ENCODE measurements around the gene AOAH.
"Not testable (repeated sequence)": the region's sequence is repeated elsewhere in the genome, so short reads cannot be mapped to it uniquely, and the experiment has no call there.

AOAH gene

DNA sequence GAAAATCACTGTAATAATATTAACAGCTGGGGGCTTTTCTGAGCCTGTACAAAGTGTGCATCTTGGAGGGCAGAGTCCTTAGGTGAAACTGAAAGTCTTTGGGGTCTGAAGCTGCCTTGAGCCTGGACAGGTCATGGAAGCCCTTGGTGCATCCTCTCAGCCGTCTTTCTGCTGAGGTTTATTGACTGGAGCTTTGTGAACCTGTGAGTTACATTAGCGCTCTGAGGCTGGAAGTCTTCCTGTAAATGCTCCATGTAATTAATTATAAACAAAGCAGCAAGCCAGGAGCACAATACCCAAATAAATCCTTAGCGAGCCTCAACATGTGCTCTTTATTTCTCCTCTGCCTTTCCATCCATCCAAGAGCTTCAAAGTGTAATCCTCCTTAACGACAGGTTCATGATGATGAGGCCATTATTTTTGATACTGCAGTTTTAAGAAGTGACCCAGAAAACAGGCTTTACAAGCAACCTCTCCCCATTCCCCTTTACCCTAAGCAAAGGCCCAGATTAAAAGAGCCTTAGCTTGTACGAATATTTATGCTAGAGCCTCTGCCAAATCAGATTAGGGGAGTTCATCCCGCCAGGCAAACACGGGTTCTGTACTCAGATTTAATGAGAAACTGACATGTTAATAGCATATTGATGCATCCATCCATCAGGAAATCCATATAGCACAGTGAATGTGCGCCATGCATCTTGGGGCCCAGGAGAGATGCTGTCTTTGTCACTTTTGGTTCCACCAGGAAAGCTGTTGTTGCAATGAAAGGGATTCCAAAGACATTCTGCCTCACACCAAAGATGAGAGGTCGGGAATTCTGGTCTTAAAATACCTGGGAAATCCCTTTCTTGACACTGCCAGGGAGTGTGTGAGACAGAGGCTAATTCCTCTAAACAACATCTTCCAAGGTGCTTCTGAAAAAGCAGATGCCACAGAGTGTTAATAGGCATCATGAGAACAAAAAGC lies 216.5 kb downstream of the AOAH start:
- no peak for DNase-seq (ENCODE audit: low read depth in 2 of 2)

DNA sequence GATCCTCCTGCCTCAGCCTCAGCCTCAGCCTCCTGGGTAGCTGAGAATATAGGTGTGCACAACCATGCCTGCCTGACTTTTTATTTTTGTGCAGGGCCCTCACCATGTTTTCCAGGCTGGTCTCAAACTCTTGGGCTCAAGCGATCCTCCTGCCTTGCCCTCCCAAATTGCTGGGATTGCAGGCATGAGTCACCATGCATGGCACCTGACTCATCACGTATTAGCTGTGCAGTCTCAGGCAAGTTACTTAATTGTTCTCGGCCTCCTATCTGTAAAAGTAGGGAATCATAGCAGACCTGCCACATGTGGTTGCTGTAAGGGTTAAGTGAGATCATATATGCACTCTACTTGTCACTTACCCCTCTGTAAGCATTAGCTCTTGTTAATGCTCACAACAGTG lies 217.5 kb downstream of the AOAH start:
- no peak for DNase-seq (ENCODE audit: low read depth in 2 of 2)

DNA sequence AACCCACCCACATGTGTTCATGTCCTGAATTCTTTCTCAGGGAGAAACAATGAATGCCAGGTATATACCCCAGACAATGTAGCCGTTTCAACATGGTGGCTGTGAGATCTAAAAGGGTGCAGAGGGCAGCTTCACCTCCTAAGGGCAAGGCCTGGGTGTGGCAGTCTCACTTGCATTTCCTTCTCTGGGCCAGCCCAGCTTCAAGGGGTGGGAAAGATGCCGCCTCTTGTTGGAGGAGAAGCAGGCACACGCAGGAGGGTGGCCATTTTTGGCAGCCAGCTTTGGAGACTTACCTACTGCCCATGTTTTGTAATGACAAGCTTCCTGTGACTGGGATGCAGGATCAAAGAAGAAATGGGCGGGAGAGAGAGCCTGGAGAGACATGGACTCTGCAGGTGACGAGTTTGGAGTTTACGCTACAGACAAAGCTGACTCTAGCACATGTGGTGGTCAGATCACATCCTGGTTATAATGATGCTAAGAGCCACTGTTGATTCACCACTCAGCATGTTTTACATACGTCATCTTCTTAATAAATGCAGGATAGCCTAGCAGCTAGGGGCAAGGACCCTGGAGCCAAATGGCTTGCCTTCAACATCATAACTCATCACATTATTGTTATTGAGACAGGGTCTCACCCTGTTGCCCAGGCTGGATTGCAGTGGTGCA lies 218.0 kb downstream of the AOAH start:
- DNase-seq (ENCODE audit: low read depth in 2 of 2): no peak

DNA sequence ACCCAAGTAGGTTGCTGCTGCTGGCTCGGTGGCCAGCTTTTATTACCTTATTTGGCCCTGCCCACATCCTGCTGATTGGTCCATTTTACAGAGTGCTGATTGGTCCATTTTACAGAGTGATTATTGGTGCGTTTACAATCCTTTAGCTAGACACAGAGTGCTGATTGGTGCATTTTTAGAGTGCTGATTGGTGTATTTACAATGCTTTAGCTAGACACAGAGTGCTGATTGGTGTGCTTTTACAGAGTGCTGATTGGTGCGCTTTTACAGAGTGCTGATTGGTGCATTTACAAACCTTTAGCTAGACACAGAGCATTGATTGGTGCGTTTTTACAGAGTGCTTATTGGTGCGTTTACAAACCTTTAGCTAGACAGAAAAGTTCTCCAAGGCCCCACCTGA lies 219.7 kb downstream of the AOAH start:
- DNase-seq (ENCODE audit: low read depth in 2 of 2): not testable (repeated sequence)

DNA sequence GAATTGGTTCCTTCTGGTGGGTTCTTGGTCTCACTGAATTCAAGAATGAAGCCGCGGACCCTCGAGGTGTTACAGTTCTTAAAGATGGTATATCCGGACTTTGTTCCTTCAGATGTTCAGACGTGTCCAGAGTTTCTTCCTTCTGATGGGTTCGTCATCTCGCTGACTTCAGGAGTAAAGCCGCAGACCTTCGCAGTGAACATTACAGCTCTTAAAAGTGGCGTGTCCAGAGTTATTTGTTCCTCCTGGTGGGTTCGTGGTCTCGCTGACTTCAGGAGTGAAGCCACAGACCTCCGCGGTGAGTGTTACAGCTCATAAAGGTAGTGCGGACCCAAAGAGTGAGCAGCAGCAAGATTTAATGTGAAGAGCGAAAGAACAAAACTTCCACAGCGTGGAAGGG lies 220.1 kb downstream of the AOAH start:
- not testable (repeated sequence) for DNase-seq (ENCODE audit: low read depth in 2 of 2)

DNA sequence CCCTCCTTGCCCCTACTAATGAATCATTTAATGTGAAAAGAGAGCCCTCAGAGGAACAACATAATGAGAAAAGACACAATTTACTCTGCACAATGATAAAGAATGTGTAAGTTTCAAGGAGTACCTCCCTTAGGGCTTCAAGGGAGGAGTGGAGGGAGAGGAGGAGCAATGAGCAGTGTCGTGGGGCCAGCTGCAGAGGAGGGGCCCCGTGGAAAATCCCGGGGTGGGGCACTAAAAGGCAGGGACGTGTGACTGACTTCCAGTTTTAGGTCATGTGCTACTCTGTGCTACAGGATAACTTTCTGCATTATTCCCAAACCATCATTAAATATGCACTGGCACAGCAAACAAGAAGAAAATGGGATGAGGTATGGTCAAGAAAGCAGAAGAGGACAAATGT lies 226.5 kb downstream of the AOAH start:
- DNase-seq (ENCODE audit: low read depth in 2 of 2): no peak

DNA sequence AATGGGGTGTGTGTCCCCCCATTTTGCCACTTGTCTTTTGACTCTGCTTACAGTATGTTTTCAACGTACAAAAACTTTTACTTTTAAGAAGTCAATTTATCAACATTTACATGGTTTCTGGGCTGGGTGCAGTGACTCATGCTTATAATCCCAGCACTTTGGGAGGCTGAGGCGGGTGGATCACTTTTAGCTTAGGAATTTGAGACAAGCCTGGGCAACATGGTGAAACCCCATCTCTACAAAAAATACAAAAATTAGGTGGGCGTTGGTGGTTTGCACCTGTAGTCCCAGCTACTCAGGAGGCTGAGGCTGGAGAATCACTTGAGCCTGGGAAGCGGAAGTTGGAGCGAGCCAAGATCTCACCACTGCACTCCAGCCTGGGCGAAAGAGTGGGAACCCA lies 227.1 kb downstream of the AOAH start:
- not testable (repeated sequence) for DNase-seq (ENCODE audit: low read depth in 2 of 2)

DNA sequence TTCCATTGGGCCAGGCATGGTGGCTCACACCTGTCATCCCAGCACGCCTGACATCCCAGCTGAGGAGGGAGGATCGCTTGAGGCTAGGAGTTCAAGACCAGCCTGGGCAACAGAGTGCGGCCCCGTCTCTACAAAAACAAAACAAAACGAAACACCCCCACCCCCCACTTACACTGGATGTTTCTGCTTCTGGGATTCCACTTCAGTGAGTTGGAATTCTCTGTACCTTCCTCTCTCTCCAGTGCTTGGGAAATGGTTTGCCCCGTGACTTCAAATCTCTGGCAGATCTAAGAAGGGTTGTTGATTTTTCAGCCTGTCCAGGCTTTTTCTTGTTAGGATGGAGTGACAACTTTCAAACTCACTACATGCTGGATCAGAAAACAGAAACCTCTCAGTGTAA lies 227.7 kb downstream of the AOAH start:
- DNase-seq (ENCODE audit: low read depth in 2 of 2): no peak

DNA sequence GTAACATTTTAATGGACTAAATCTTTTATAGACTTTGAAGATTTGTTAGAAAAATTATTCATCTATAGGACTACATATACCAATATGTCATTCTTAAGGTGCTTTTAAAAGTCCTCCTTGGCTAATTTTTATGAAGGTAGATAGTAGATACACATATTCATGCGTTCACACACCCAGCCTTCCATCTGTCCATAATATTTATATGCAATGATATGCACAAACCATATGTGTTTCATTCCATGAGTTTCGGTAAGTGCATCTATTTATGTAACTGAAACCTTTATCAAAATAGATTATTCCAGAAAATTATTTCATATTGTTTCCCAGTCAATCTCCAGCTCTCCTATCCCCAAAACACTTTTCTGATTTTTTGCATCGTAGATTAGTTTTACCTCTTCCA lies 233.0 kb downstream of the AOAH start:
- no peak for DNase-seq (ENCODE audit: low read depth in 2 of 2)

DNA sequence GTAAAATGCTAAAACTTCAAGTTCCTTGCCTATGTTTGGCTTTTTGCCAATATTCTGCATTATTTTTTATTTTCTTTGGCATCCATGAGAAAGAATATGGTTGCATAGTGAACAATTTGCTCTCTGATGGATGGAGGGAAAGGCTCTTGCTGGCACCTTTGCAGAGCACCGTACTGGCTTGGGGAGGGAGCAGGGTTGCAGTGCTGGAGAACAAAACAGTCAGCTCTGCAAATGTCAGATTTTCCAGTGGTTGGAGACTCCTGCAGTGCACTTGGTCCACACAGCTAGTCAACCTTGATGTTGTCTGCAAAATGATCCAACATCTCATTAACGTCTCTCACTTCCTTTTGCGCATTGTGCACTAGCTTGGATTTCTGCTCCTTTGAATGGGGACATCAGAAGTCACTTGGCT lies 233.9 kb downstream of the AOAH start:
- no peak for DNase-seq (ENCODE audit: low read depth in 2 of 2)

DNA sequence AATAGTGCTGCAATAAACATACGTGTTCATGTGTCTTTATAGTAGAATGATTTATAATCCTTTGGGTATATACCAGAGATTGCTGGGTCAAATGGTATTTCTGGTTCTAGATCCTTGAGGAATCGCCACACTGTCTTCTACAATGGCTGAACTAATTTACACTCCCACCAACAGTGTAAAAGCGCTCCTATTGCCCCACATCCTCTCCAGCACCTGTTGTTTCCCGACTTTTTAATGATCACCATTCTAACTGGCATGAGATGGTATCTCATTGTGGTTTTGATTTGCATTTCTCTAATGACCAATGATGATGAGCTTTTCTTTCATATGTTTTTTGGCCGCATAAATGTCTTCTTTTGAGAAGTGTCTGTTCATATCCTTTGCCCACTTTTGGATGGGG lies 235.6 kb downstream of the AOAH start:
- DNase-seq (ENCODE audit: low read depth in 2 of 2): not testable (repeated sequence)

DNA sequence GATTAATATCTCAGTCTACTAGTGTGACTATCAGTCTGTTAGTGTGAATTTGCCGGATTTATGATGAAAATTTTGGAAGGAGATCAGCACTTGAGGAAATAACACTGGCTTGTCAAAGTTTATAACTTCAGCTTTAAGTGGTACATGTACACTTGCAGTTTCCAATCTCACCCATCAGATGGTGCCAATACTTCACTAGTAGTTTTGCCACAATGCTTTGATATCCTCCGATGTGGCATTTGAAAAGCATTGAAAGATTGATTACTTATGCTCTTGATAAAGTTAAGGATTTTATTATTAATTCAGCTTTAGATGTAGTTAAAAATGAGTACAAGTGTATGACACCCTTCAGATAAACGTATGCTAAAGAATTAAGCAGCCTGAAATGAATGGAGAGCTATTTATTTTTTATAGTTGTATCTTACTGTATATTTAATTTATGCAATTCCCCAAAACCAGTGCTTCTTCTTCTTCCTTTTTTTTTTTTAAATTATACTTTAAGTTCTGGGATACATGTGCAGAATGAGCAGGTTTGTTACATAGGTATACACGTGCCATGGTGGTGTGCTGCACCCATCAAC lies 236.4 kb downstream of the AOAH start:
- DNase-seq (ENCODE audit: low read depth in 2 of 2): no peak

DNA sequence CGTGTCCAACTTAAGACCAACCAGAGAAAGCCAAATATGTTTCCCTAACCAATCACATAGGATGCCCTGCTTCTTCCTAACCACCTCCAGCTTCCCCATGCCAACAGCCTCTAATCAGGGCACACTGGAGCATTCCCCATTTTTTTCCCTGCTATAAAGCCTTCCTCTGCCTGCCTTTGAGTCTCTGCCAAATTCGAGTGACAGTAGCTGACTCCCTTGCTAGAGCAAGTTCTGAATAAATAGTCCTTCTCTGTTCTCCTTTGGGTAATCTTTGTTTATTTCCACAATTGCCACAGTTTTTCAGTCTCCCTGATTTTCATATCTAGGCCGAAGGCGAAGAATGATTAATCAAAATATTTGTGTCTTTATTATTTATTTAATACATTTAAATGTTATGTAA lies 238.0 kb downstream of the AOAH start:
- DNase-seq (ENCODE audit: low read depth in 2 of 2): no peak

DNA sequence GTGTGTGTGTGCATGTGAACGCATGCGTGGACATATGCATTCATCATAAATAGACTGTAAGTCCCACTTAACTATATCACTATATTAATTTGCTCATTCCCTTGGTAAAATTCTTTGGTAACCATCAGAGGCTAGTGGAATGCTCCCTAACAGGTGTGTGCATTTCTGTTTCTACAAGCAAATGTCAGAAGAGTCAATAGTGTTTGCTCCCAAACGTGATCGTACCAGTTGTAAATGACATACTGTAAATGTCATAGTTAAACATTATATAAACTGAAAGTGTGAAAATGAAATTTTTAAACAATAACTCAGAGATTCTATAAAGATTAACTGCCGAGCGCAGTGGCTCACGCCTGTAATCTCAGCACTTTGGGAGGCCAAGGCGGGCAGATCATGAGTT lies 240.0 kb downstream of the AOAH start:
- no peak for DNase-seq (ENCODE audit: low read depth in 2 of 2)

DNA sequence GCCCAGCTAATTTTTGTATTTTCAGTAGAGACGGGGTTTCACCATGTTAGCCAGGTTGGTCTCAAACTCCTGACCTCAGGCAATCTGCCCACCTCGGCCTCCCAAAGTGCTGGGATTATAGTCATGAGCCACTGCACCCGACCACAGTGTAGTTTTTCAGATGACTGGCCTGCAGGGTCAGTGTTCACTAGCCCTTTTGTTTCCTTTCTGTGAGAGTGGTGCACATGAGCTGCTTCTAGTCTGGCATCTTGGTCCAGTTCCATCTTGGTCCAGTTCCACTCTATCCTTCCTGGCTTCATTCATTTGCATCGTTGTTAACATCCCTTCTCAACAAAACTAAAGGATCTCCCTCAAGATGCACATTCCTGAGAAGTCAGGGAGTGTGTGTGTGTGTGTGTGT lies 240.4 kb downstream of the AOAH start:
- not testable (repeated sequence) for DNase-seq (ENCODE audit: low read depth in 2 of 2)

DNA sequence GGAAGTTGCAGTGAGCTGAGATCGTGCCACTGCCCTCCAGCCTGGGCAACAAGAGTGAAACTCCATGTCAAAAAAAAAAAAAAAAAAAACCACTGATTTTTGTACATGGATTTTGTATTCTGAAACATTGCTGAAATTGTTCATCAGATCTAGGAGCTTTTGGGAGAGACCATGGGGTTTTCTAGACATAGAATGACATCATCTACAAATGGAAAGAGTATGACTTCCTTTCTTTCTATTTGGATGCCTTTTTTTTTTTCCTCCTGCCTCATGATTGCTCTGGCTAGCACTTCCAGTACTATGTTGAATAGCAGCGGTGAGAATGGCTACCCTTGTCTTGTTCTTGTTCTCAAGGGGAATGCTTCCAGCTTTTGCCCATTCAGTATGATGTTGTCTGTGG lies 245.5 kb downstream of the AOAH start:
- no peak for DNase-seq (ENCODE audit: low read depth in 2 of 2)

DNA sequence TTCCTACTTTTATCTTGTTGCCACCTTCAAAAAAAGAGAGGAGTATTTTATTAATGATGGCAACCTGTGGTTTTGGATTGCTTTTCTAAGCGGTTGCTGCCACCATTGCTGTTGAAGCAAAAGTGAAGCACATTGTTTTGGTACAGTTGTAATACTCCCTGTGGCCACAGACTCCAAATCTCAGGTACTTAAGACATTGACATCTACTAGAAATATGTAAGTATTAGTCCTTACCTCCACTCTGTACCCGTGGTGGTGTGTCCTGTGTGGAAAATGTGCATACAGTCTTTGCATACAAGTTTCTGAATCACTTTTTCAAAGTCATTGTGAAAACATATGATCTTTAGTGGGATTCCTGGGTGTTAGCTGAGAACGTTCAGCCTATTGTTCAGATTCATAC lies 248.9 kb downstream of the AOAH start:
- no peak for DNase-seq (ENCODE audit: low read depth in 2 of 2)

DNA sequence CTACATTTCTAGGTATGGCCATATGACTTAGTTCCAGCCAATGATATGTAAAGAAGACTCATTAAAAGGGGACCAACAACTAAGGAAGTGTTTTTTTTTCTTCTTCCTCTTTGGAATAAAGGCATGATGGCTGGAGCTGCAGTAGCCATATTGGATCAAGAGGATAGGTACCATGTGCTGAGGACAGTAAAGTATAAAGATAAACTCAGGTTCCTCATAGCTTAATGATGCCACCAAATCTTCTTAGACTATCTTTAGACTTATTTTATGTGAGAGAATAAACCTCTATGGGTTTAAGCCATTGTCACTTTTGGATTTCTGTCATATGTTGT lies 249.3 kb downstream of the AOAH start:
- no peak for DNase-seq (ENCODE audit: low read depth in 2 of 2)

DNA sequence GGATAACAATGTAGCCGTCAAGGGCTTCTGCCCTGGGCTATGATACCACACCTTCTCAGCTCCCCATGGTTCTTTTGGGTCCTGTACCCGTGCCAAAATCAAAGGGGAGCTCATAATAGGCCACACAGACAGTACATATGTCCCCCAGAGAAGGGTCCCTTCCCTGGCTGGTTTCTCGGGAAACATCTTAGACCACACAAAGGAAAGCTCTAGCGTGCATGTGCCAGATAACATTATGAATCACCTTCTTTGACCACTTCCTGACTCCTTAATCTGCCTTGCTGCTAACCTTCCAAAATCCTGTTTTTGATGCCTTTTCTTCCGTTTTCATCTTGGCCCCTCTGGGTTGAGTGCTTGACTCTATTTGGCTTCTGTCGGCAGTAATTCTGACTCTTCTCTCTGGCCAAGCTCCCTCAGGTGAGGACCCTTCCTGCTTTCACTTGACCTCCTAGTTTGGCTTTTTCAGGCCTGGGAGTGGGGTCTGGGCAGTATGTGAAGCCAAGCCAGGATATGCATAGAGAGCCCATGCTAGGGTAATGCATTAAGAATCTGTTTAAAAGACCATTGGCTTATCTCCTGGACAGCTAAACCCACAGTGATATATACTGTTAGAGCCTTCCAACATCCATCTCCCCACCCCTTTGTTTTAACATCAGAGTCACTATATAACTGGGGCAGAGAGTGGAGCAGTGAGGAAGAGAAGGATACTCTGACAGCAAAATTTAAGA lies 249.8 kb downstream of the AOAH start:
- DNase-seq (ENCODE audit: low read depth in 2 of 2): no peak

DNA sequence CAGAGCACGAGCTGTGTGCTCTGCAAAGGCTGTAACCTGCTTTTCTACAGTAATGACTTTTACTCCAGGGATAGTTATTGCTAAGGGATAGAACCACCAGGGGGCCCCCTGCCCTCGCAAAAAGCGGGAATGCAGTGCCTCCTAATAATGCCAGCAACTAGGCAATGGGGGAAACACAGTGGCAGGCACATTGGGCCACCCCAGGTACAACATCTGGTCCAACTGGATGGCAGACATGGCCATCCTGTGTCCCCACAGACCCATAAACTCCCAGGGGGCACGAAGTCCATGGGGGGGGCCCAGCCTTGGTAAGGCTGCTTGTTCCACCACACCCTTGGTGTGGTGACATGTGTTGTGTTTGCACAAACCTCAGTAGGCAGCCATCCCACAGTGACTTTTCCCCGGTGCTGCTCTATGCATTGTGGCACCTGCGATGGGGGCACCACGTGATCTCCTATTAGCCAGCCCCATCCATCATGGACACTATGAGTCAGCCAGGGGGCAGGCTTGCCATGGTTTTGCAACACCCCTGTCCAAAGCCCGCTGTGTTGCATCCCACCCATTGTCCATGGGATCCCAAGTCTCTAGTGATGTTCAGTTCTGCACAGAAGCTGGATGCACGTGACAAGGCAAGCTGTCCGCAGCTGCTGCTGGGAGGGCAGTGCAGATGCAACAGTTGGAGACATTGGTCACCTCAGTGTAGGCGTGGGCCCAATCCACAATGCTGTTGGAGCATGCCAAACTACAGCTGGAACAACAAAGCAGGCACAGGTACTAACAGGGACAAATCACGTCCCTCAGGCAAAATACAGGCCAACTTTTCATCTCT lies 250.6 kb downstream of the AOAH start:
- no peak for DNase-seq (ENCODE audit: low read depth in 2 of 2)

DNA sequence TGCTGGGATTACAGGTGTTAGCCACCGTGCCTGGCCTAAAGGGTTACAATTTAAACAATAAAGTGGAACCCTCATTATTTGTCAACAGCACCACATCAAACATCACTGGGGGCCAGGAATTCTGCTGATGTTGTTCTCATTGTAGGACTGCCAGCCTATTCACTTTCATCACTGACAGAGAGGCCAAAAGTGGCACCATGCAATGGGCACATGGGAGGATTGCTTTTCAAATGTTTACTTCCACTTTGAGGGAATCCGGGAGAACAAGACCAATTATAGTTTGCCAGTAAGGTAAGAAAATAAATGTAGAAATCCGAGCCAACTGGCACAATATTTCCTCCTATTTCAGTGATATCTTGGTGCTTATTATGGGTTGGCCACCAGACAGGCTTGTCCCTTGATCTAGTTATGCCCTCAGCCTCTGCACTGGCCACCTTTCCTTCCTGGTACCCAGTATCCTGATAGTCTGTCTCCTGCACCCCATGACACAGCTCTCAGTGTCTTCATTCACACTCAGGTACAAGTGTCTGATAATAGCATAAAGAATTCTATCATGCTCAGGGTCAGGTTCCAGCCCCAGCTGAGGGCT lies 252.1 kb downstream of the AOAH start:
- DNase-seq (ENCODE audit: low read depth in 2 of 2): no peak

Data from activated CD8-positive, alpha-beta memory T cell treated with anti-CD3 and anti-CD28 coated beads for 4 hours (primary cell).